GM12878 (cell line): ENCODE results near the gene GPM6B. TPM values are rescaled to one million over a fixed set of nuclear protein-coding genes. Genes with fewer than 3 reads are reported as not detected.

Experiments
- BRCA1 ChIP-seq: IDR thresholded peaks from 2 replicates; pipeline ENCODE4 v1.6.1; 2011; ENCODE audit warnings: low read depth, low read length, improper control_type of control experiment
- EED ChIP-seq: sonication (generic); IDR thresholded peaks from 2 replicates; pipeline ENCODE4 v1.6.1; 2016; ENCODE audit warnings: antibody characterized with exemption, low read depth
- EP300 ChIP-seq, 2 experiments: fragments of 150-350 bp in 1 of 2; IDR thresholded peaks; 2 replicates each; pipeline ENCODE4 v1.6.1; 2011 to 2012; ENCODE audit warnings: low read depth in 2 of 2, low read length in 2 of 2, borderline replicate concordance in 1 of 2, improper control_type of control experiment in 1 of 2, inconsistent platforms in 1 of 2; ENCODE audit not compliant: control insufficient read depth in 1 of 2
- GABPA ChIP-seq: IDR thresholded peaks from 2 replicates; pipeline ENCODE4 v1.6.1; 2014; ENCODE audit warnings: antibody characterized with exemption, low read depth, mild to moderate bottlenecking, inconsistent platforms
- JUNB ChIP-seq: IDR thresholded peaks from 2 replicates; pipeline ENCODE4 v1.6.1; 2016; ENCODE audit warnings: antibody characterized with exemption, mild to moderate bottlenecking
- MEF2A ChIP-seq: IDR thresholded peaks from 2 replicates; pipeline ENCODE4 v1.6.1; 2011; ENCODE audit warnings: low read depth, mild to moderate bottlenecking, low read length, moderate library complexity; ENCODE audit not compliant: insufficient read depth
- MYC ChIP-seq: IDR thresholded peaks from 2 replicates; pipeline ENCODE4 v1.6.1; 2011; ENCODE audit warnings: mild to moderate bottlenecking, low read length, moderate library complexity, inconsistent platforms; ENCODE audit not compliant: insufficient read depth, insufficient replicate concordance, insufficient read length, severe bottlenecking
- NFYA ChIP-seq: IDR thresholded peaks from 2 replicates; pipeline ENCODE4 v1.6.1; 2011; ENCODE audit warnings: low read depth, mild to moderate bottlenecking, low read length, improper control_type of control experiment, borderline replicate concordance
- RB1 ChIP-seq: fragments of 450-650 bp; formaldehyde crosslinking; IDR thresholded peaks from 2 replicates; pipeline ENCODE4 v1.6.1; 2017; ENCODE audit warnings: mild to moderate bottlenecking, borderline replicate concordance
- SPI1 ChIP-seq: IDR thresholded peaks from 2 replicates; pipeline ENCODE4 v1.6.1; 2011; ENCODE audit warnings: low read depth, mild to moderate bottlenecking, low read length, moderate library complexity, borderline replicate concordance; ENCODE audit not compliant: insufficient read depth
- SREBF1 ChIP-seq: IDR thresholded peaks from 2 replicates; pipeline ENCODE4 v1.6.1; 2012; ENCODE audit warnings: mild to moderate bottlenecking, low read length
- STAT3 ChIP-seq: IDR thresholded peaks from 2 replicates; pipeline ENCODE4 v1.6.1; 2011; ENCODE audit warnings: low read depth, low read length, improper control_type of control experiment
- polyA plus RNA-seq, 11 experiments: library from polyadenylated mRNA; depleted of rRNA in 4 of 11; unstranded in 6 of 11; stranded (reverse) in 5 of 11; fragments of >200 nt; fragmentation: Nextera tagmentation in 4 of 11; fragmentation: Illumina TruSeq in 1 of 11; extraction: Ambion mirVana in 4 of 11; extraction: Trizol in 1 of 11; gene quantifications; 1 replicate in 1 of 11; 2 replicates in 10 of 11; pipeline versions ENCODE4 v1.2.1 to v1.2.3, GENCODE V29; 2011 to 2016; ENCODE audit warnings: inconsistent platforms in 2 of 11, missing spikeins in 2 of 11, low read depth in 1 of 11
- total RNA-seq, 4 experiments: library from RNA; depleted of rRNA in 3 of 4; stranded (reverse); fragments of >200 nt in 3 of 4; fragmentation: Illumina TruSeq in 1 of 4; extraction: Trizol in 1 of 4; gene quantifications; 2 replicates each; pipeline versions ENCODE4 v1.2.1 to v1.2.3, GENCODE V29; 2013 to 2021
- TF ChIP-seq, protein P1 (sequence below): fragments of 450-650 bp; IDR thresholded peaks from 2 replicates; pipeline ENCODE4 v1.6.1; 2017; ENCODE audit warnings: mild to moderate bottlenecking, moderate library complexity
- TF ChIP-seq, protein P2 (sequence below): fragments of 450-650 bp; IDR thresholded peaks from 2 replicates; pipeline ENCODE4 v1.6.1; 2017; ENCODE audit warnings: low read depth, mild to moderate bottlenecking, moderate library complexity
- TF ChIP-seq, protein P3 (sequence below): fragments of 150-350 bp; IDR thresholded peaks from 2 replicates; pipeline ENCODE4 v1.6.1; 2016; ENCODE audit warnings: low read depth, low read length
- TF ChIP-seq, protein P4 (sequence below): fragments of 450-650 bp; IDR thresholded peaks from 2 replicates; pipeline ENCODE4 v1.6.1; 2017; ENCODE audit warnings: mild to moderate bottlenecking, low read depth, inconsistent platforms; ENCODE audit not compliant: poor library complexity, severe bottlenecking

Gene GPM6B
- total and polyA plus RNA-seq, 10 of the 15 experiments (the other 5 are each of a cell fraction or from before 2014, with no cell fraction given), result 0.01 to 2.6 (median 0.37) TPM; not detected in 2

DNA sequence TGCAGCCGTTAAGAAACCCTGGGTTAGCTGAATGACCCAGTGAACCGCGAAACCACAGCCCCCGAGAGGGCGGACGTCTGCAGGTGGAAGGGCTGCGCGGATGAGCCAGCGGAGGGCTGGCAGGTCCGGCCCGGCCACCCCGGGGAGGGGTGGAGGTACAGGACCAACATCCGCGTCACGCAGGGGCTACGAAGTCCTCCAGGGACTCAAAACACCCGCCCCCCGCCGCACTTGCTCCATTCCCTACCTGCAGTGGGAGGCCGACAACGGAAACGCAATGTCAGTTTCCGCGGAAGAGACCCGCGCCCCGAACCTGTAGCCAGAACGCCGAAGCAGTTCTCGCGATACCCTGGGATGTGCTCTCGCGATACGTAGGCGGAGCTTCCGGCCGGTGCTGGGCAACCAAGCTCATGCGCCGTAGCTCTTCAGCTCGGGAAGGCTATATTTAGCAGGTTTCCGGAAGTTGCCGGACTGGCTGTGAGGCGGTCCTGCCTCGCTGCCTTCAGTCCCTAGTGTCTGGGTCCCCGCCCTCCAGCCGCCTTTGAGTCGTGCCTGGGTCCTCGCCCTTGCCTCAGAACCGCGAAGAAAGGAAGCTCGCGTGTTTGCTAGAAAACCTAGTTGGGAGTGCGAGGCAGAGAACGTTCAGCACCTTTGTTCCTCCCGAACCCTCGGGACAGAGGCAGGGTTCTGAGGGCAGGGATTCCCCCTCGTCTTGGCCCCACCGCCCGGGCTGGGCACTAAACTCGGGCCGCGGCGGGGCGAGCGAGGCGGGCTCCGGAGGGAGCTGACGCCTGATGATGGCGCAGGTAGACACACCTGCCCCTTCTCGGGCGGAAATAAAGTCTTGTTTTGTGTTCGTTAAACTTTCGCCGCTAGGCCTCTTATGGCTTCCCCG lies 82.4 kb downstream of the GPM6B start, which contains the start of the genes OFD1 and TRAPPC2 (continued):
- TF ChIP-seq, protein P1, sequence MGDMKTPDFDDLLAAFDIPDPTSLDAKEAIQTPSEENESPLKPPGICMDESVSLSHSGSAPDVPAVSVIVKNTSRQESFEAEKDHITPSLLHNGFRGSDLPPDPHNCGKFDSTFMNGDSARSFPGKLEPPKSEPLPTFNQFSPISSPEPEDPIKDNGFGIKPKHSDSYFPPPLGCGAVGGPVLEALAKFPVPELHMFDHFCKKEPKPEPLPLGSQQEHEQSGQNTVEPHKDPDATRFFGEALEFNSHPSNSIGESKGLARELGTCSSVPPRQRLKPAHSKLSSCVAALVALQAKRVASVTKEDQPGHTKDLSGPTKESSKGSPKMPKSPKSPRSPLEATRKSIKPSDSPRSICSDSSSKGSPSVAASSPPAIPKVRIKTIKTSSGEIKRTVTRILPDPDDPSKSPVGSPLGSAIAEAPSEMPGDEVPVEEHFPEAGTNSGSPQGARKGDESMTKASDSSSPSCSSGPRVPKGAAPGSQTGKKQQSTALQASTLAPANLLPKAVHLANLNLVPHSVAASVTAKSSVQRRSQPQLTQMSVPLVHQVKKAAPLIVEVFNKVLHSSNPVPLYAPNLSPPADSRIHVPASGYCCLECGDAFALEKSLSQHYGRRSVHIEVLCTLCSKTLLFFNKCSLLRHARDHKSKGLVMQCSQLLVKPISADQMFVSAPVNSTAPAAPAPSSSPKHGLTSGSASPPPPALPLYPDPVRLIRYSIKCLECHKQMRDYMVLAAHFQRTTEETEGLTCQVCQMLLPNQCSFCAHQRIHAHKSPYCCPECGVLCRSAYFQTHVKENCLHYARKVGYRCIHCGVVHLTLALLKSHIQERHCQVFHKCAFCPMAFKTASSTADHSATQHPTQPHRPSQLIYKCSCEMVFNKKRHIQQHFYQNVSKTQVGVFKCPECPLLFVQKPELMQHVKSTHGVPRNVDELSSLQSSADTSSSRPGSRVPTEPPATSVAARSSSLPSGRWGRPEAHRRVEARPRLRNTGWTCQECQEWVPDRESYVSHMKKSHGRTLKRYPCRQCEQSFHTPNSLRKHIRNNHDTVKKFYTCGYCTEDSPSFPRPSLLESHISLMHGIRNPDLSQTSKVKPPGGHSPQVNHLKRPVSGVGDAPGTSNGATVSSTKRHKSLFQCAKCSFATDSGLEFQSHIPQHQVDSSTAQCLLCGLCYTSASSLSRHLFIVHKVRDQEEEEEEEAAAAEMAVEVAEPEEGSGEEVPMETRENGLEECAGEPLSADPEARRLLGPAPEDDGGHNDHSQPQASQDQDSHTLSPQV, result 0 out of 2 replicates have a peak, but pooled peaks have one; percentile 33
- TF ChIP-seq EED (no peak), NFYA (no peak), RB1 (no peak; the same call in 1 of the 2 replicates), STAT3 (no peak), JUNB (no peak), MEF2A (peak; percentile 85), EP300 (IDR thresholded peaks at IDR 0.05; ENCODE audit: borderline replicate concordance in 1 of 2, control insufficient read depth in 1 of 2, low read depth in 2 of 2, low read length in 2 of 2) (0 out of 4 replicates have a peak, but pooled peaks of 1 of the 2 experiments have one; percentile 24), BRCA1 (peak; percentile 96), GABPA (peak; percentile 78), SPI1 (no peak), MYC (no peak), SREBF1 (no peak)
- TF ChIP-seq, protein P2, sequence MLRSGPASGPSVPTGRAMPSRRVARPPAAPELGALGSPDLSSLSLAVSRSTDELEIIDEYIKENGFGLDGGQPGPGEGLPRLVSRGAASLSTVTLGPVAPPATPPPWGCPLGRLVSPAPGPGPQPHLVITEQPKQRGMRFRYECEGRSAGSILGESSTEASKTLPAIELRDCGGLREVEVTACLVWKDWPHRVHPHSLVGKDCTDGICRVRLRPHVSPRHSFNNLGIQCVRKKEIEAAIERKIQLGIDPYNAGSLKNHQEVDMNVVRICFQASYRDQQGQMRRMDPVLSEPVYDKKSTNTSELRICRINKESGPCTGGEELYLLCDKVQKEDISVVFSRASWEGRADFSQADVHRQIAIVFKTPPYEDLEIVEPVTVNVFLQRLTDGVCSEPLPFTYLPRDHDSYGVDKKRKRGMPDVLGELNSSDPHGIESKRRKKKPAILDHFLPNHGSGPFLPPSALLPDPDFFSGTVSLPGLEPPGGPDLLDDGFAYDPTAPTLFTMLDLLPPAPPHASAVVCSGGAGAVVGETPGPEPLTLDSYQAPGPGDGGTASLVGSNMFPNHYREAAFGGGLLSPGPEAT, result peak; percentile 75
- TF ChIP-seq, protein P3, sequence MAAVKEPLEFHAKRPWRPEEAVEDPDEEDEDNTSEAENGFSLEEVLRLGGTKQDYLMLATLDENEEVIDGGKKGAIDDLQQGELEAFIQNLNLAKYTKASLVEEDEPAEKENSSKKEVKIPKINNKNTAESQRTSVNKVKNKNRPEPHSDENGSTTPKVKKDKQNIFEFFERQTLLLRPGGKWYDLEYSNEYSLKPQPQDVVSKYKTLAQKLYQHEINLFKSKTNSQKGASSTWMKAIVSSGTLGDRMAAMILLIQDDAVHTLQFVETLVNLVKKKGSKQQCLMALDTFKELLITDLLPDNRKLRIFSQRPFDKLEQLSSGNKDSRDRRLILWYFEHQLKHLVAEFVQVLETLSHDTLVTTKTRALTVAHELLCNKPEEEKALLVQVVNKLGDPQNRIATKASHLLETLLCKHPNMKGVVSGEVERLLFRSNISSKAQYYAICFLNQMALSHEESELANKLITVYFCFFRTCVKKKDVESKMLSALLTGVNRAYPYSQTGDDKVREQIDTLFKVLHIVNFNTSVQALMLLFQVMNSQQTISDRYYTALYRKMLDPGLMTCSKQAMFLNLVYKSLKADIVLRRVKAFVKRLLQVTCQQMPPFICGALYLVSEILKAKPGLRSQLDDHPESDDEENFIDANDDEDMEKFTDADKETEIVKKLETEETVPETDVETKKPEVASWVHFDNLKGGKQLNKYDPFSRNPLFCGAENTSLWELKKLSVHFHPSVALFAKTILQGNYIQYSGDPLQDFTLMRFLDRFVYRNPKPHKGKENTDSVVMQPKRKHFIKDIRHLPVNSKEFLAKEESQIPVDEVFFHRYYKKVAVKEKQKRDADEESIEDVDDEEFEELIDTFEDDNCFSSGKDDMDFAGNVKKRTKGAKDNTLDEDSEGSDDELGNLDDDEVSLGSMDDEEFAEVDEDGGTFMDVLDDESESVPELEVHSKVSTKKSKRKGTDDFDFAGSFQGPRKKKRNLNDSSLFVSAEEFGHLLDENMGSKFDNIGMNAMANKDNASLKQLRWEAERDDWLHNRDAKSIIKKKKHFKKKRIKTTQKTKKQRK, result no peak
- TF ChIP-seq, protein P4, sequence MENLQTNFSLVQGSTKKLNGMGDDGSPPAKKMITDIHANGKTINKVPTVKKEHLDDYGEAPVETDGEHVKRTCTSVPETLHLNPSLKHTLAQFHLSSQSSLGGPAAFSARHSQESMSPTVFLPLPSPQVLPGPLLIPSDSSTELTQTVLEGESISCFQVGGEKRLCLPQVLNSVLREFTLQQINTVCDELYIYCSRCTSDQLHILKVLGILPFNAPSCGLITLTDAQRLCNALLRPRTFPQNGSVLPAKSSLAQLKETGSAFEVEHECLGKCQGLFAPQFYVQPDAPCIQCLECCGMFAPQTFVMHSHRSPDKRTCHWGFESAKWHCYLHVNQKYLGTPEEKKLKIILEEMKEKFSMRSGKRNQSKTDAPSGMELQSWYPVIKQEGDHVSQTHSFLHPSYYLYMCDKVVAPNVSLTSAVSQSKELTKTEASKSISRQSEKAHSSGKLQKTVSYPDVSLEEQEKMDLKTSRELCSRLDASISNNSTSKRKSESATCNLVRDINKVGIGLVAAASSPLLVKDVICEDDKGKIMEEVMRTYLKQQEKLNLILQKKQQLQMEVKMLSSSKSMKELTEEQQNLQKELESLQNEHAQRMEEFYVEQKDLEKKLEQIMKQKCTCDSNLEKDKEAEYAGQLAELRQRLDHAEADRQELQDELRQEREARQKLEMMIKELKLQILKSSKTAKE, result peak; percentile 50
